H9 (cell line): ENCODE measurements around the gene ANO3. TPM values are rescaled to one million over a fixed set of nuclear protein-coding genes. Genes with fewer than 3 reads are reported as not detected.

Experiments
- DNase-seq: peaks from one replicate; pipeline ENCODE4 v3.0.0-alpha.2; 2017
- H2AFZ ChIP-seq: one replicate; pipeline ENCODE4 v1.6.1; 2013; ENCODE audit warnings: mild to moderate bottlenecking, low read length, control low read depth, moderate library complexity
- H2AK5ac ChIP-seq: 2 replicates; pipeline ENCODE4 v1.6.1; 2013; ENCODE audit warnings: low read length, control low read depth, mixed read lengths; ENCODE audit not compliant: insufficient read length
- H2BK120ac ChIP-seq: one replicate; pipeline ENCODE4 v1.6.1; 2013; ENCODE audit warnings: low read depth, mild to moderate bottlenecking, low read length, control low read depth, inconsistent platforms; ENCODE audit not compliant: poor library complexity, severe bottlenecking
- H2BK12ac ChIP-seq: 2 replicates; pipeline ENCODE4 v1.6.1; 2013; ENCODE audit warnings: low read length, control low read depth, mixed read lengths, low read depth; ENCODE audit not compliant: insufficient read length
- H2BK15ac ChIP-seq: 2 replicates; pipeline ENCODE4 v1.6.1; 2013; ENCODE audit warnings: low read depth, low read length, control low read depth
- H2BK20ac ChIP-seq: one replicate; pipeline ENCODE4 v1.6.1; 2013; ENCODE audit warnings: low read depth, mild to moderate bottlenecking, low read length, control low read depth, inconsistent platforms; ENCODE audit not compliant: poor library complexity, severe bottlenecking
- H2BK5ac ChIP-seq: 2 replicates; pipeline ENCODE4 v1.6.1; 2013; ENCODE audit warnings: low read length, control low read depth, mixed read lengths; ENCODE audit not compliant: insufficient read length
- H3K14ac ChIP-seq: 2 replicates; pipeline ENCODE4 v1.6.1; 2013; ENCODE audit warnings: low read length, control low read depth; ENCODE audit not compliant: insufficient read depth
- H3K18ac ChIP-seq: 2 replicates; pipeline ENCODE4 v1.6.1; 2013; ENCODE audit warnings: low read depth, mild to moderate bottlenecking, mixed read lengths, low read length, control low read depth; ENCODE audit not compliant: insufficient read length
- H3K23ac ChIP-seq: 2 replicates; pipeline ENCODE4 v1.6.1; 2013; ENCODE audit warnings: low read length, control low read depth, mixed read lengths, low read depth; ENCODE audit not compliant: insufficient read length
- H3K23me2 ChIP-seq: 2 replicates; pipeline ENCODE4 v1.6.1; 2013; ENCODE audit warnings: low read depth, mild to moderate bottlenecking, mixed read lengths, low read length, control low read depth; ENCODE audit not compliant: insufficient read length, poor library complexity, severe bottlenecking
- H3K27ac ChIP-seq: 2 replicates; pipeline ENCODE4 v1.5.1; 2013; ENCODE audit warnings: low read length, control low read depth, mixed read lengths, low read depth; ENCODE audit not compliant: insufficient read length
- H3K27me3 ChIP-seq: 2 replicates; pipeline ENCODE4 v1.6.1; 2013; ENCODE audit warnings: low read length, control low read depth, inconsistent platforms; ENCODE audit not compliant: insufficient read depth
- H3K4ac ChIP-seq: 2 replicates; pipeline ENCODE4 v1.6.1; 2013; ENCODE audit warnings: low read depth, mild to moderate bottlenecking, control low read depth, inconsistent platforms, low read length, moderate library complexity
- H3K4me1 ChIP-seq: 2 replicates; pipeline ENCODE4 v1.6.1; 2013; ENCODE audit warnings: low read length, control low read depth, inconsistent platforms; ENCODE audit not compliant: insufficient read depth
- H3K4me2 ChIP-seq: 2 replicates; pipeline ENCODE4 v1.6.1; 2013; ENCODE audit warnings: low read length, control low read depth, mixed read lengths; ENCODE audit not compliant: insufficient read length, insufficient read depth
- H3K56ac ChIP-seq: 2 replicates; pipeline ENCODE4 v1.6.1; 2013; ENCODE audit warnings: low read depth, mild to moderate bottlenecking, mixed read lengths, low read length, control low read depth; ENCODE audit not compliant: insufficient read length
- H3K79me1 ChIP-seq: 2 replicates; pipeline ENCODE4 v1.6.1; 2013; ENCODE audit warnings: low read depth, mild to moderate bottlenecking, moderate library complexity, low read length, control low read depth, inconsistent platforms; ENCODE audit not compliant: insufficient read depth, poor library complexity, severe bottlenecking
- H3K79me2 ChIP-seq: 2 replicates; pipeline ENCODE4 v1.6.1; 2013; ENCODE audit warnings: low read length, control low read depth, inconsistent platforms; ENCODE audit not compliant: insufficient read depth
- H3K9ac ChIP-seq: 2 replicates; pipeline ENCODE4 v1.6.1; 2013; ENCODE audit warnings: low read length, control low read depth, mixed read lengths; ENCODE audit not compliant: insufficient read length; ENCODE audit errors: extremely low read depth
- H3K9me3 ChIP-seq: one replicate; pipeline ENCODE4 v1.6.1; 2013; ENCODE audit warnings: low read depth, low read length, inconsistent platforms; ENCODE audit not compliant: control insufficient read depth
- H3T11ph ChIP-seq: one replicate; pipeline ENCODE4 v1.6.1; 2013; ENCODE audit warnings: mild to moderate bottlenecking, low read length, control low read depth, inconsistent platforms
- H4K20me1 ChIP-seq: one replicate; pipeline ENCODE4 v1.6.1; 2013; ENCODE audit not compliant: control insufficient read depth, insufficient read length, insufficient read depth
- H4K5ac ChIP-seq: 2 replicates; pipeline ENCODE4 v1.6.1; 2013; ENCODE audit warnings: low read depth, mild to moderate bottlenecking, mixed read lengths, low read length, control low read depth; ENCODE audit not compliant: insufficient read length
- H4K8ac ChIP-seq: replicated peaks from 2 replicates; pipeline ENCODE4 v1.6.1; 2013; ENCODE audit warnings: low read length, control low read depth, mixed read lengths, low read depth; ENCODE audit not compliant: insufficient read length
- H4K91ac ChIP-seq: 2 replicates; pipeline ENCODE4 v1.6.1; 2013; ENCODE audit warnings: low read depth, mild to moderate bottlenecking, moderate library complexity, mixed read lengths, low read length, control low read depth; ENCODE audit not compliant: insufficient read length
- H3K27ac Mint-ChIP-seq, 3 experiments: 2 replicates in 2 of 3; 3 replicates in 1 of 3; pipeline ENCODE4 v1.8.0; 2020 to 2021; ENCODE audit warnings: mixed read lengths in 3 of 3, mild to moderate bottlenecking in 1 of 3, moderate library complexity in 1 of 3
- H3K27me3 Mint-ChIP-seq: 2 replicates; pipeline ENCODE4 v1.8.0; 2021; ENCODE audit warnings: low read depth, mild to moderate bottlenecking, moderate library complexity, mixed read lengths
- H3K36me3 Mint-ChIP-seq, 3 experiments: 2 replicates in 2 of 3; 3 replicates in 1 of 3; pipeline ENCODE4 v1.8.0; 2020 to 2021; ENCODE audit warnings: low read depth in 3 of 3, mixed read lengths in 3 of 3; ENCODE audit not compliant: insufficient read depth in 1 of 3
- H3K4me1 Mint-ChIP-seq, 2 experiments: 2 replicates each; pipeline ENCODE4 v1.8.0; 2020; ENCODE audit warnings: mixed read lengths in 2 of 2
- H3K4me3 Mint-ChIP-seq, 2 experiments: 2 replicates in 1 of 2; 3 replicates in 1 of 2; pipeline ENCODE4 v1.8.0; 2020 to 2021; ENCODE audit warnings: mild to moderate bottlenecking in 2 of 2, mixed read lengths in 2 of 2, moderate library complexity in 1 of 2
- H3K9me3 Mint-ChIP-seq, 2 experiments: 2 replicates in 1 of 2; 3 replicates in 1 of 2; pipeline ENCODE4 v1.8.0; 2020; ENCODE audit warnings: mild to moderate bottlenecking in 2 of 2, mixed read lengths in 2 of 2, moderate library complexity in 1 of 2
- CTCF ChIP-seq: fragments of 200-600 bp; sonication (generic); conservative IDR thresholded peaks from 3 replicates; pipeline ENCODE4 v1.8.0; 2021; ENCODE audit warnings: antibody characterized with exemption, mild to moderate bottlenecking
- WGBS: extraction: QIAGEN DNeasy Blood & Tissue Kit; methylation state at CpG from one replicate; pipeline ENCODE4 v1.1.7; 2013; ENCODE audit warnings: missing lambda C conversion rate, low lambda C conversion rate, mixed read lengths; ENCODE audit not compliant: insufficient read length; ENCODE audit errors: extremely low coverage; 5-methylcytosine and 5-hydroxymethylcytosine counted together
- total RNA-seq: library from RNA; stranded (reverse); gene quantifications from 2 replicates; pipeline ENCODE4 v1.2.1, GENCODE V29; 2021

ANO3 gene
- total RNA-seq, 1 experiment from 2014 or later: not detected

GRCh38 chr11:26412955-26413354, 81.0 kb downstream of the ANO3 start:
- no peak overlapping the region for H2BK5ac ChIP-seq
- no peak overlapping the region for H3K4ac ChIP-seq
- Mint-ChIP-seq H3K27ac (no peak overlapping the region), H3K27me3 (no peaks in the 10 kb centered on the region), H3K36me3 (no peaks in the 10 kb centered on the region), H3K4me3 (no peak overlapping the region), H3K4me1 (no peaks in the 10 kb centered on the region), H3K9me3 (no peaks in the 10 kb centered on the region)
- H2BK12ac ChIP-seq: no peak overlapping the region
- H2AK5ac ChIP-seq: no peak overlapping the region
- H2BK120ac ChIP-seq: no peak overlapping the region
- H4K8ac ChIP-seq: no peak overlapping the region
- H3K18ac ChIP-seq: no peak overlapping the region
- H3K79me2 ChIP-seq: no peaks in the 10 kb centered on the region
- H3K23ac ChIP-seq: no peak overlapping the region
- no peak overlapping the region for H3K27ac ChIP-seq
- no peak overlapping the region for H4K91ac ChIP-seq
- H2BK20ac ChIP-seq: no peak overlapping the region
- no peak overlapping the region for H2AFZ ChIP-seq
- H2BK15ac ChIP-seq: no peak overlapping the region
- TF ChIP-seq CTCF: no peak
- no peak overlapping the region for H4K5ac ChIP-seq
- no peak overlapping the region for H3K14ac ChIP-seq
- no peaks in the 10 kb centered on the region for H3K9me3 ChIP-seq
- H3K79me1 ChIP-seq: no peaks in the 10 kb centered on the region
- no peak overlapping the region for H3K4me2 ChIP-seq
- no CpG with 5 or more reads among the region's 1 CpG for WGBS
- H3K4me1 ChIP-seq: no peaks in the 10 kb centered on the region
- no peaks in the 10 kb centered on the region for H3K23me2 ChIP-seq
- no peaks in the 10 kb centered on the region for H3K27me3 ChIP-seq
- H3K9ac ChIP-seq: no peak overlapping the region
- H3T11ph ChIP-seq: no peak overlapping the region
- no peak overlapping the region for H3K56ac ChIP-seq
- DNase-seq: no peak
- no peaks in the 10 kb centered on the region for H4K20me1 ChIP-seq
